ENCODE results near the gene CALML6. TPM values are rescaled to one million over a fixed set of nuclear protein-coding genes. Genes with fewer than 3 reads are reported as not detected.

Gene CALML6
- total and polyA plus RNA-seq, 2 of the 4 experiments (the other 2 are of a cell fraction) = 0.91 TPM; not detected in 1

DNA sequence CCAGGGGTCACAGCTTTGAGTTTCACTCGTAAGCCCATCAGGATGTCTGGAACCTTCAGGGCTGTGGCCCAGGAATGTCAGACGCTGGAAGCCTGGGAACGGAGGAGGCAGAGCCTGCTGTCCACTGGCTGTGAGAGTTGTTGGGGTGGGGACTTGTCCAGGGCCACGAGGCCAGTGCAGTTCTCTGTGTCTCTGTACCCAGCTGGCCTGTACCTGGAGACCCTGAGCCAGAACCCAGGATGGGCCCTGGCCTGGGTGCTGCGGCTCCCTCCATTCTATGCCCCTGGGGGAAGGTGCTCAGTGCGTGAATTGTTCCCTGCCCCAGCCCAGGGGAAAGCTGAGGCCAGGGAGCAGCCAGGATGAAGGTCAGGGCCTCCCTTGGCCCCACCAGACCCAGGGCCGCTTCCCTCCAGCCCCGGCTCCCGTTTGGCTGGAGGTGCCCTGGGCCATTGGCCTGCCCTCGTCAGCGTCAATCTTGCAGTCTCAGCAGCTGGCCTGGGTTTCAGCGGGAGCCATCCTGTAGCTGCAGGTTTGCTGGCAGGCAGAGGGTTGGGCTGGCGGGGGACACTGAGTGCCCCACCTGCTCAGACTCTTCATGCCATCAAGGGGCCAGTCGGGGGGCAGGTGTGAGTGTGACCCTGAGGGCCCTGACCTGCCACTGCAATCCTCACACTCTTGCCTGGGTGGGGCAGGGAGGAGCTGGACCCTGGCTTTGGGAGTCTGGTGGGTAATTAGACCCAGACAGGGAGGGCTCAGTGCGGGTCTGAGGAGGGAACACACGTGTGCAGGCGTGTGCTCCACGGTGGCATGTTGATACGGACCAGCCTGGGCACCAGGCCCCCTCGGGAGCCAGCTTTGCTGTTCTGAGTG, 724 bp upstream of the CALML6 start:
- dilution Hi-C loops (cut with HindIII; ENCODE audit: low sequenced_read_pairs, unreplicated experiment) = no loop called here

More for the DNA sequence above, 724 bp upstream of the CALML6 start:
- Histone ChIP-seq H3K4me3 (ENCODE audit: insufficient read depth, low read depth, low read length) (no peak overlapping the region), H3K79me1 (ENCODE audit: low read depth in 1 of 2, low read length in 2 of 2) (peaks cover 0 to 7% of the 10 kb centered on the region in 2 experiments; a peak in 1 of 4 replicates), H4K8ac (ENCODE audit: low read depth in 2 of 2, low read length in 2 of 2) (no peak overlapping the region), H3K9ac (ENCODE audit: low read depth, low read length) (no peak overlapping the region), H3K4me1 (ENCODE audit: control insufficient read depth, insufficient read depth, low read length) (peaks cover 2% of the 10 kb centered on the region), H3K18ac (ENCODE audit: low read depth, low read length) (no peak overlapping the region), H4K20me1 (ENCODE audit: insufficient read depth, low read length) (no peaks in the 10 kb centered on the region), H3K27me3 (ENCODE audit: control insufficient read depth, insufficient read depth, low read length) (peaks cover 3% of the 10 kb centered on the region; the same call in 1 of the 2 replicates), H2AK9ac (replicated peaks; ENCODE audit: low read depth, low read length, poor library complexity) (no peak overlapping the region), H3K27ac (ENCODE audit: insufficient read depth, low read length) (no peak overlapping the region), H3K14ac (replicated peaks; ENCODE audit: low read depth, low read length) (no peak overlapping the region), H4K5ac (ENCODE audit: low read depth, low read length) (no peak overlapping the region), H3K36me3 (ENCODE audit: control insufficient read depth, insufficient read depth, low read length) (no peaks in the 10 kb centered on the region), H2BK120ac (ENCODE audit: low read depth, low read length) (no peak overlapping the region), H2AK5ac (ENCODE audit: low read depth, low read length) (no peak overlapping the region), H3K4me2 (ENCODE audit: low read depth, low read length) (no peak overlapping the region), H3K56ac (ENCODE audit: extremely low read depth, insufficient read depth, low read length) (no peak overlapping the region), H2BK5ac (ENCODE audit: low read depth, low read length, poor library complexity, severe bottlenecking) (no peak overlapping the region), H3K9me1 (ENCODE audit: insufficient read depth, low read length) (peaks cover 2% of the 10 kb centered on the region; the same call in 1 of the 2 replicates), H3K9me3 (ENCODE audit: control insufficient read depth, insufficient read depth, low read length) (no peaks in the 10 kb centered on the region), H3K23ac (ENCODE audit: low read depth, low read length) (no peak overlapping the region), H4K91ac (ENCODE audit: insufficient read depth, low read depth, low read length) (no peak overlapping the region), H2BK20ac (ENCODE audit: low read depth, low read length) (no peak overlapping the region), H3K4ac (ENCODE audit: low read depth, low read length) (no peak overlapping the region), H2BK15ac (ENCODE audit: low read depth, low read length) (no peak overlapping the region), H2AFZ (replicated peaks; ENCODE audit: low read length, poor library complexity) (no peak overlapping the region)
- intact Hi-C loops (cut with micrococcal nuclease) = no loop called here
- 45% methylated on average over 9 of the region's 20 CpGs; no CpG with 5 or more reads in 1 of the 2 experiments for WGBS, 2 experiments (ENCODE audit: extremely low coverage in 2 of 2, insufficient read length in 1 of 2)
- DNase-seq (no peak), ATAC-seq (ENCODE audit: low read depth) (no peak)
- TF ChIP-seq NFE2L2 (IDR thresholded peaks at IDR 0.05; ENCODE audit: low read depth, low read length) = no peak
- TF ChIP-seq MAZ (IDR thresholded peaks at IDR 0.05; ENCODE audit: borderline replicate concordance, low read depth, low read length) = no peak
- no peak for TF ChIP-seq FOS (IDR thresholded peaks at IDR 0.05; ENCODE audit: low read depth, low read length)
- no peak for TF ChIP-seq RFX5 (IDR thresholded peaks at IDR 0.05; ENCODE audit: low read depth, low read length)
- no peak for TF ChIP-seq BHLHE40 (IDR thresholded peaks at IDR 0.05; ENCODE audit: low read depth, low read length)
- no peak for TF ChIP-seq CEBPB (IDR thresholded peaks at IDR 0.05; ENCODE audit: low read depth, low read length)
- ChIA-PET POLR2A (ENCODE audit: unreplicated experiment) (no interaction called here), CTCF (no interaction called here)
- BruUV-seq (replicated peaks) = no TSS peak
- in situ Hi-C loops (cut with MboI; ENCODE audit: low sequenced_read_pairs) = no loop called here

Measured in IMR-90 (cell line).